GM23338 (cell line): ENCODE data around the gene TENM4.

Experiments used
- CTCF ChIP-seq, 2 experiments: fragments of 200-600 bp in 1 of 2; sonication (generic) in 1 of 2; conservative IDR thresholded peaks; 2 replicates each; pipeline versions ENCODE4 v1.5.1 to v1.6.1; 2016 to 2017; ENCODE audit warnings: antibody characterized with exemption in 2 of 2, low read depth in 2 of 2, mild to moderate bottlenecking in 2 of 2, moderate library complexity in 1 of 2
- EZH2 ChIP-seq: fragments of 200-600 bp; sonication (generic); IDR thresholded peaks from one replicate; pipeline ENCODE4 v1.8.0; 2017; ENCODE audit warnings: antibody characterized with exemption, mild to moderate bottlenecking, low read depth; ENCODE audit not compliant: unreplicated experiment
- REST ChIP-seq: IDR thresholded peaks from one replicate; pipeline ENCODE4 v1.6.1; 2018; ENCODE audit warnings: antibody characterized with exemption; ENCODE audit not compliant: unreplicated experiment

- TF ChIP-seq CTCF (conservative IDR thresholded peaks at IDR 0.05; ENCODE audit: low read depth in 2 of 2) (no peak), REST (no peak), EZH2 (no peak)
Measured at GRCh38 chr11:78783301-78783700, 657.5 kb downstream of the TENM4 start.
